Nephron (organoid): ENCODE results near the gene P4HTM.

Source experiments
- H3K27ac Mint-ChIP-seq, 3 experiments: 2 replicates each; pipeline ENCODE4 v1.8.0; 2020; ENCODE audit warnings: mixed read lengths in 3 of 3, mild to moderate bottlenecking in 2 of 3, moderate library complexity in 1 of 3
- H3K27me3 Mint-ChIP-seq: 2 replicates; pipeline ENCODE4 v1.8.0; 2021; ENCODE audit warnings: low read depth, mild to moderate bottlenecking, moderate library complexity, mixed read lengths
- H3K36me3 Mint-ChIP-seq: 2 replicates; pipeline ENCODE4 v1.8.0; 2020; ENCODE audit warnings: low read depth, mixed read lengths
- H3K4me1 Mint-ChIP-seq: 2 replicates; pipeline ENCODE4 v1.8.0; 2020; ENCODE audit warnings: mixed read lengths
- H3K4me3 Mint-ChIP-seq, 3 experiments: 2 replicates each; pipeline ENCODE4 v1.8.0; 2020; ENCODE audit warnings: mild to moderate bottlenecking in 3 of 3, mixed read lengths in 3 of 3, moderate library complexity in 2 of 3
- H3K9me3 Mint-ChIP-seq: 2 replicates; pipeline ENCODE4 v1.8.0; 2020; ENCODE audit warnings: mixed read lengths
- TF ChIP-seq, protein P1 (sequence below), 3 experiments: fragments of 200-600 bp; sonication (generic); IDR thresholded peaks; one replicate each; pipeline ENCODE4 v1.5.0; 2021; ENCODE audit warnings: antibody characterized with exemption in 3 of 3; ENCODE audit not compliant: unreplicated experiment in 3 of 3

Gene P4HTM, protein sequence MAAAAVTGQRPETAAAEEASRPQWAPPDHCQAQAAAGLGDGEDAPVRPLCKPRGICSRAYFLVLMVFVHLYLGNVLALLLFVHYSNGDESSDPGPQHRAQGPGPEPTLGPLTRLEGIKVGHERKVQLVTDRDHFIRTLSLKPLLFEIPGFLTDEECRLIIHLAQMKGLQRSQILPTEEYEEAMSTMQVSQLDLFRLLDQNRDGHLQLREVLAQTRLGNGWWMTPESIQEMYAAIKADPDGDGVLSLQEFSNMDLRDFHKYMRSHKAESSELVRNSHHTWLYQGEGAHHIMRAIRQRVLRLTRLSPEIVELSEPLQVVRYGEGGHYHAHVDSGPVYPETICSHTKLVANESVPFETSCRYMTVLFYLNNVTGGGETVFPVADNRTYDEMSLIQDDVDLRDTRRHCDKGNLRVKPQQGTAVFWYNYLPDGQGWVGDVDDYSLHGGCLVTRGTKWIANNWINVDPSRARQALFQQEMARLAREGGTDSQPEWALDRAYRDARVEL

DNA sequence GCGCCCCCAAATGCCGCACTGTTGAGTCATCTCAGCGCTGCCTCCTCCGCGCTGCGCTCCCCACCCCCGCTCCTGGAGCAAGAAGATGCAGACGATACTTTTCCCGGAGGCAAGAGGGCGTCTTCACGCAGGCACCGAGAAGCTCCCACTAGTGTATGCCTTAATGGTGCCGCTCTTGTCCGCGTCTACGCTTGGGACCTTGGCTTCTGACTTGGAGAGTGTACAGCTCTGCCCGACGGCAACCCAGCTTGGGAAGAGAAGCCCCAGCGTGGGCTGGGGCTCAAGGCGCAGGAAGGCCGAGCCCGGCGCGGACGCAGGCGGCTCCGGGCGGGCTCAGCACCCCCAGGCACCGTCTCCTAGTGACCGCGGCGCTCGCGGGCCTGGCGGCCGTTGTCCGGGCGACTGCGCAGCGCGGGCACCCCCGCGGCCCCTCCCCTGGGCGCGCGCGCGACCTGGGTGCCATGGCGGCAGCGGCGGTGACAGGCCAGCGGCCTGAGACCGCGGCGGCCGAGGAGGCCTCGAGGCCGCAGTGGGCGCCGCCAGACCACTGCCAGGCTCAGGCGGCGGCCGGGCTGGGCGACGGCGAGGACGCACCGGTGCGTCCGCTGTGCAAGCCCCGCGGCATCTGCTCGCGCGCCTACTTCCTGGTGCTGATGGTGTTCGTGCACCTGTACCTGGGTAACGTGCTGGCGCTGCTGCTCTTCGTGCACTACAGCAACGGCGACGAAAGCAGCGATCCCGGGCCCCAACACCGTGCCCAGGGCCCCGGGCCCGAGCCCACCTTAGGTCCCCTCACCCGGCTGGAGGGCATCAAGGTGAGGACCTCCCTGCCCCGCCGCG is at the start of gene P4HTM:
P4HTM (plus strand) TSS at position 446 of the 840 bp plus-strand sequence; CDS start at position 462, 16 bp downstream.
- peak within 1 kb of the TSS; percentile 87 to 98 (median 97) for H3K4me3 Mint-ChIP-seq
- H3K36me3 Mint-ChIP-seq = peaks cover 5% of the 10 kb centered on the region
- peak within 1 kb of the TSS; percentile 94 to 98 (median 97) for H3K27ac Mint-ChIP-seq
- H3K4me1 Mint-ChIP-seq = peaks cover 30% of the 10 kb centered on the region
- no peaks in the 10 kb centered on the region for H3K27me3 Mint-ChIP-seq
- no peaks in the 10 kb centered on the region for H3K9me3 Mint-ChIP-seq
- TF ChIP-seq, protein P1, sequence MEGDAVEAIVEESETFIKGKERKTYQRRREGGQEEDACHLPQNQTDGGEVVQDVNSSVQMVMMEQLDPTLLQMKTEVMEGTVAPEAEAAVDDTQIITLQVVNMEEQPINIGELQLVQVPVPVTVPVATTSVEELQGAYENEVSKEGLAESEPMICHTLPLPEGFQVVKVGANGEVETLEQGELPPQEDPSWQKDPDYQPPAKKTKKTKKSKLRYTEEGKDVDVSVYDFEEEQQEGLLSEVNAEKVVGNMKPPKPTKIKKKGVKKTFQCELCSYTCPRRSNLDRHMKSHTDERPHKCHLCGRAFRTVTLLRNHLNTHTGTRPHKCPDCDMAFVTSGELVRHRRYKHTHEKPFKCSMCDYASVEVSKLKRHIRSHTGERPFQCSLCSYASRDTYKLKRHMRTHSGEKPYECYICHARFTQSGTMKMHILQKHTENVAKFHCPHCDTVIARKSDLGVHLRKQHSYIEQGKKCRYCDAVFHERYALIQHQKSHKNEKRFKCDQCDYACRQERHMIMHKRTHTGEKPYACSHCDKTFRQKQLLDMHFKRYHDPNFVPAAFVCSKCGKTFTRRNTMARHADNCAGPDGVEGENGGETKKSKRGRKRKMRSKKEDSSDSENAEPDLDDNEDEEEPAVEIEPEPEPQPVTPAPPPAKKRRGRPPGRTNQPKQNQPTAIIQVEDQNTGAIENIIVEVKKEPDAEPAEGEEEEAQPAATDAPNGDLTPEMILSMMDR (IDR thresholded peaks at IDR 0.05; ENCODE audit: unreplicated experiment in 3 of 3) = peak; percentile 36 to 47 (median 39)

DNA sequence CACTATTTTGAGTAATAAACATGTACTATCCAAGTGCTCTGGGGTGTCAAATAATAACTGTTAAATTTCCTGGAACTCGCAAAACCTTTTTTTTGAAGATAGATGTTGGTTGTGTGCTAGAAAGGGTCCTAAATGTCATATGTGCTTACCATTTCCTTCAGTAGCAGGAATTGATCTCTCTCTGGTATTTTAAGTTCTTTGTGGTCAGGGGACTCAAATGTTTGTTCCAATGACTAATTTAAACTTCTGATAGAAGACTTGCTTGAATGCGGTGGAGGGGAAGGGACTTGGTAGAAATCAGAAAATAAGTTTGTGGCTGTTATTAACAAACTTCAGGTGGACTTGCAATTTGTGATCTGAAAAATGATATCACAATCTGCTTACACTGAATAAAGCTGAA is 44.6 kb upstream of the P4HTM start:
- Mint-ChIP-seq H3K4me3 (no peak overlapping the region), H3K27me3 (no peaks in the 10 kb centered on the region), H3K27ac (no peak overlapping the region), H3K9me3 (no peaks in the 10 kb centered on the region), H3K36me3 (peaks cover 27% of the 10 kb centered on the region), H3K4me1 (peaks cover 5% of the 10 kb centered on the region)
- TF ChIP-seq, protein P1 (IDR thresholded peaks at IDR 0.05; ENCODE audit: unreplicated experiment in 3 of 3) = no peak

DNA sequence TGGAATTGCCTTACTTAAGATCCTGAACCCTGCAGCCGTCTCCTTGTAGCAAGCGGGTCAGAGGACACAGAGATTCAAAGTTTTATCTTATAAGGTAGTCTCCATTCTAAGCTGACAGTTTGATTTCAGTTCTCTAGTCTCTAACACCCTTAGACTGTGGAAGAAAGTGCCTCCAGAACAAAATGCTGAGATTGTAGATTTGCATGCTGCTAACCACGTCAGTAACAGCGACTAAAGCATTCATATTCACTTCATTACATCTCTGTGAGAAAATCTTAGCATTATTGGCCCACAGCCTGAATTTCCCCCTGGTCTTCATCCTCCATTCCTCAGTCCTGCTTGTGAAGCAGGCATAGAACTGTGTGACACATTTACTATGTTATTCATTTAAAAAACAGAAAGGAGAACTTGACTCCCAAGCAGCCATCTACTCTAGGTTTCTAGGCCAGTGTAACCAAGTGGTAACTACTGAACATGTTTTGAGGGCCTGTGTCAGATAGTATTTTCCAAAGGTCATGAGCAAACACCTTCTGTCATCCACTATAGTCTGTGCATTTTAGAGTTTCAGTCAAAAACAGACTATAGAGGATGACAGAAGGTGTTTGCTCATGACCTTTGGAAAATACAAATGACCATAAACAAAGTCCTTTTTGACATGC is 44.0 kb upstream of the P4HTM start:
- H3K4me3 Mint-ChIP-seq = no peak overlapping the region
- H3K4me1 Mint-ChIP-seq = peaks cover 5% of the 10 kb centered on the region
- TF ChIP-seq, protein P1 (IDR thresholded peaks at IDR 0.05; ENCODE audit: unreplicated experiment in 3 of 3) = no peak
- H3K9me3 Mint-ChIP-seq = no peaks in the 10 kb centered on the region
- peaks cover 27% of the 10 kb centered on the region for H3K36me3 Mint-ChIP-seq
- no peaks in the 10 kb centered on the region for H3K27me3 Mint-ChIP-seq
- H3K27ac Mint-ChIP-seq = no peak overlapping the region

DNA sequence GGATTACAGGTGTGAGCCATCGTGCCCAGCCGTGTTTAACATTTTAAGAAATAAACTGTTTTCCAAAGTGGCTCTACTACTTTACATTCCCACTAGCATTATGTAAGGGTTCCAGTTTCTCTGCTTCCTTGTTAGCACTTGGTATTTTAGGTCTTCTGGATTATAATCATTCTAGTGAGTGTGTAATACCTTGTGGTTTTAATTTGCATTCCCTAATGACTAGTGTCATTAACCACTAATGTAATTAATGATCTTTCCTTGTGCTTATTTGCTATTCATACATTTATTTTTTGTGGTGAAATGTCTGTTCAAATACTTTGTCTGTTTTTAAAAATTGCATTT is 40.7 kb upstream of the P4HTM start:
- H3K27me3 Mint-ChIP-seq = no peaks in the 10 kb centered on the region
- H3K27ac Mint-ChIP-seq = peak overlapping the region in 1 of 3 experiments; percentile 54
- no peak overlapping the region for H3K4me3 Mint-ChIP-seq
- TF ChIP-seq, protein P1 (IDR thresholded peaks at IDR 0.05; ENCODE audit: unreplicated experiment in 3 of 3) = no peak
- peaks cover 23% of the 10 kb centered on the region for H3K36me3 Mint-ChIP-seq
- H3K9me3 Mint-ChIP-seq = no peaks in the 10 kb centered on the region
- peaks cover 5% of the 10 kb centered on the region for H3K4me1 Mint-ChIP-seq

DNA sequence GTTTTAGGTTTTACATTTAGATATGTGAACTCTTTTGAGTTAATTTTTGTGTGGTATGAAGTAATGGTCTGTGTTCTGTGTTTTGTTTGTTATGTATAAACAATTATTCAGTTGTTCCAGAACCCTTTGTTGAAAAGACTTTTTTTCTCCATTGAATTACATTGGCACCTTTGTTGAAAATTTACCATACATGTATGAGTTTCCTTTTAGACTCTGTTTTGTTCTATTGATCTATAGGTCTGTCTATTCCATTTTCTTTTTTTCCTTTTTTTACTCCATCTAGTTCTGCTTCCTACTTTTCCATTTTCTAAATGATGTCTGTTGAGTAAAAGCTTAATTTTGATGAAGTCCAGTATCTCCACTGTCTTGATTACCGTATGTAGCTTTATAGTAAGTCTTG is 40.0 kb upstream of the P4HTM start:
- H3K27me3 Mint-ChIP-seq = no peaks in the 10 kb centered on the region
- no peak overlapping the region for H3K4me3 Mint-ChIP-seq
- no peaks in the 10 kb centered on the region for H3K9me3 Mint-ChIP-seq
- H3K36me3 Mint-ChIP-seq = peaks cover 20% of the 10 kb centered on the region
- TF ChIP-seq, protein P1 (IDR thresholded peaks at IDR 0.05; ENCODE audit: unreplicated experiment in 3 of 3) = no peak
- H3K27ac Mint-ChIP-seq = no peak overlapping the region
- peaks cover 5% of the 10 kb centered on the region for H3K4me1 Mint-ChIP-seq
